Ishikawa (cell line): ENCODE measurements around the gene NAA11.

Source experiments
- CREB1 ChIP-seq: IDR thresholded peaks from 2 replicates; pipeline ENCODE4 v1.6.1; 2012; ENCODE audit warnings: low read depth
- EGR1 ChIP-seq: IDR thresholded peaks from 2 replicates; pipeline ENCODE4 v1.6.1; 2012
- EP300 ChIP-seq: IDR thresholded peaks from 2 replicates; pipeline ENCODE4 v1.6.1; 2012; ENCODE audit warnings: borderline replicate concordance
- FOXM1 ChIP-seq: IDR thresholded peaks from 2 replicates; pipeline ENCODE4 v1.6.1; 2012; ENCODE audit warnings: low read depth, borderline replicate concordance
- MAX ChIP-seq: IDR thresholded peaks from 2 replicates; pipeline ENCODE4 v1.6.1; 2012
- RAD21 ChIP-seq: IDR thresholded peaks from 2 replicates; pipeline ENCODE4 v1.6.1; 2012; ENCODE audit warnings: low read depth
- REST ChIP-seq: IDR thresholded peaks from 2 replicates; pipeline ENCODE4 v1.6.1; 2012; ENCODE audit warnings: low read depth, mild to moderate bottlenecking
- TAF1 ChIP-seq: IDR thresholded peaks from 2 replicates; pipeline ENCODE4 v1.6.1; 2012; ENCODE audit warnings: low read depth, mild to moderate bottlenecking
- TCF12 ChIP-seq: IDR thresholded peaks from 2 replicates; pipeline ENCODE4 v1.6.1; 2012; ENCODE audit warnings: low read depth
- TF ChIP-seq, protein P1 (sequence below): IDR thresholded peaks from 2 replicates; pipeline ENCODE4 v1.6.1; 2012

DNA sequence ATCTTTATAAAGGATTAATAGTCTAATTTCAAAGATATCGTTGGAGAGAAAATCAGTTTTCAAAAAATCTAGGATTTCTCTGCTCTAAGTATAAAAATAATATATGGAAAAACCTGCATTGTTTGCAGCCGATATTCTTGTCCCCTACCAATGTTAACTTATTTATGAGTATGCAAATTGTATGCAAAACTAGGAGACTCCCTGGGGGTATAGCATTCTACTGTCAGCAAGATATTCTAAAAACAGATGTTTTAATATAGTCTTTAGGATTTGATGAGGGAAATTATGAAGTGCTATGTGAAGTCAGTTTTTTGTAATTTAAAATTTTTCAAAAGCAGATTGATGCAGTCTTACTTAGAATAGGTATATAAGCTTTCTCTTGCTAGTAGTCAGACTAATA lies 41.2 kb upstream of the NAA11 start:
- no peak for TF ChIP-seq EP300
- TF ChIP-seq CREB1 = no peak
- no peak for TF ChIP-seq EGR1
- no peak for TF ChIP-seq RAD21
- TF ChIP-seq, protein P1, sequence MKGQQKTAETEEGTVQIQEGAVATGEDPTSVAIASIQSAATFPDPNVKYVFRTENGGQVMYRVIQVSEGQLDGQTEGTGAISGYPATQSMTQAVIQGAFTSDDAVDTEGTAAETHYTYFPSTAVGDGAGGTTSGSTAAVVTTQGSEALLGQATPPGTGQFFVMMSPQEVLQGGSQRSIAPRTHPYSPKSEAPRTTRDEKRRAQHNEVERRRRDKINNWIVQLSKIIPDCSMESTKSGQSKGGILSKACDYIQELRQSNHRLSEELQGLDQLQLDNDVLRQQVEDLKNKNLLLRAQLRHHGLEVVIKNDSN = no peak
- no peak for TF ChIP-seq REST
- TF ChIP-seq TAF1 = no peak
- no peak for TF ChIP-seq FOXM1
- no peak for TF ChIP-seq TCF12
- no peak for TF ChIP-seq MAX
